Urothelium cell line (cell line): Measurements from ENCODE around the gene TBL2.
A peak's percentile ranks its signal among the peaks of the same experiment; 100 is the strongest.
"Not testable (repeated sequence)": the region's sequence is repeated elsewhere in the genome, so short reads cannot be mapped to it uniquely, and the experiment has no call there.

ENCODE experiments used
- DNase-seq: peaks from one replicate; pipeline ENCODE4 v3.0.0; 2011; ENCODE audit warnings: low spot score, mixed read lengths
- FAIRE-seq: peaks from 2 replicates; lab custom pipeline; 2011; peaks lifted over from hg19 to GRCh38; lab: Jason Lieb, UNC

The TBL2 gene

GRCh38 chr7:73606801-73607691 lies 28.7 kb upstream of the TBL2 start:
- FAIRE-seq (no peak), DNase-seq (peak; percentile 69)

GRCh38 chr7:73605601-73606220 lies 27.3 kb upstream of the TBL2 start:
- FAIRE-seq: no peak
- DNase-seq: no peak

GRCh38 chr7:73602721-73603651 lies 24.6 kb upstream of the TBL2 start:
- FAIRE-seq (no peak), DNase-seq (no peak)

- DNase-seq: no peak
- FAIRE-seq: no peak
These were observed 21.5 kb upstream of the TBL2 start for GRCh38 chr7:73599916-73600315.

GRCh38 chr7:73599151-73599882 lies 20.9 kb upstream of the TBL2 start:
- DNase-seq: no peak
- no peak for FAIRE-seq

- FAIRE-seq (no peak), DNase-seq (no peak)
These were observed 19.8 kb upstream of the TBL2 start for GRCh38 chr7:73597978-73598782.

- DNase-seq (no peak), FAIRE-seq (no peak)
These were observed 18.0 kb upstream of the TBL2 start for GRCh38 chr7:73596191-73597065.

- no peak for FAIRE-seq
These were observed 17.0 kb upstream of the TBL2 start for GRCh38 chr7:73595358-73595757.

GRCh38 chr7:73593207-73594045 lies 15.0 kb upstream of the TBL2 start:
- DNase-seq (no peak), FAIRE-seq (no peak)

More at GRCh38 chr7:73595358-73595757, 17.0 kb upstream of the TBL2 start:
- no peak for DNase-seq

GRCh38 chr7:73586911-73587310 lies 8.5 kb upstream of the TBL2 start:
- DNase-seq: no peak
- FAIRE-seq: no peak

GRCh38 chr7:73585196-73585595 lies 6.8 kb upstream of the TBL2 start:
- FAIRE-seq: no peak

GRCh38 chr7:73582664-73583202 lies 4.4 kb upstream of the TBL2 start:
- no peak for FAIRE-seq
- DNase-seq: no peak

More at GRCh38 chr7:73585196-73585595, 6.8 kb upstream of the TBL2 start:
- DNase-seq: no peak

GRCh38 chr7:73581006-73581405 lies 2.6 kb upstream of the TBL2 start:
- FAIRE-seq, DNase-seq: not testable (repeated sequence)

- FAIRE-seq (no peak), DNase-seq (no peak)
These were observed 595 bp downstream of the TBL2 start for GRCh38 chr7:73577627-73578341.

- FAIRE-seq (no peak), DNase-seq (no peak)
These were observed 4.6 kb downstream of the TBL2 start for GRCh38 chr7:73573791-73574190.

GRCh38 chr7:73573276-73573675 lies 5.1 kb downstream of the TBL2 start:
- no peak for DNase-seq
- no peak for FAIRE-seq

GRCh38 chr7:73572767-73573186 lies 5.6 kb downstream of the TBL2 start:
- DNase-seq (no peak), FAIRE-seq (no peak)
